ENCODE measurements around the gene GSTO1.
"Not testable (repeated sequence)": the region's sequence is repeated elsewhere in the genome, so short reads cannot be mapped to it uniquely, and the experiment has no call there.

Gene GSTO1

GRCh38 chr10:104254493-104255310, at the start of gene GSTO1:
TSS of gene GSTO1 (plus strand) at chr10:104254892. CDS start at chr10:104254929, 37 bp downstream.
- FAIRE-seq: no peak

DNA sequence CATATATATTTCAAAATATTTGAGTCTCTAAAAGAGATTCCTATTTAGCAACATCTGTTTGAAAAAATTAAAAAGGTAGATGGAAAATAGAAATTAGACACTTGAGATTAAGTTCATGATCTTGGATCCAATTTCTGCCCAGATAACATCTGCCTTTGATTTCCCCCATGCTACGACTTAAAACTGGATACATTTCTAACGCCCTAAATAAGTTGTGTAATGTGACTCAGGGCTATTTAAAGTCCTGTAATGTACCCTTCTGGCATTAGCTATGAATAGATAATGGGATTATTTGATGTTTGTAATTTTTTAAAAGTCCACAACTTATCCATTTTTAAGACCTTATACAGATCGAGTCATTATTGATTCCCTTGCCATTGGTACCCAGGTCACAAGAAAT, 46.0 kb upstream of the GSTO1 start:
- no peak for FAIRE-seq

DNA sequence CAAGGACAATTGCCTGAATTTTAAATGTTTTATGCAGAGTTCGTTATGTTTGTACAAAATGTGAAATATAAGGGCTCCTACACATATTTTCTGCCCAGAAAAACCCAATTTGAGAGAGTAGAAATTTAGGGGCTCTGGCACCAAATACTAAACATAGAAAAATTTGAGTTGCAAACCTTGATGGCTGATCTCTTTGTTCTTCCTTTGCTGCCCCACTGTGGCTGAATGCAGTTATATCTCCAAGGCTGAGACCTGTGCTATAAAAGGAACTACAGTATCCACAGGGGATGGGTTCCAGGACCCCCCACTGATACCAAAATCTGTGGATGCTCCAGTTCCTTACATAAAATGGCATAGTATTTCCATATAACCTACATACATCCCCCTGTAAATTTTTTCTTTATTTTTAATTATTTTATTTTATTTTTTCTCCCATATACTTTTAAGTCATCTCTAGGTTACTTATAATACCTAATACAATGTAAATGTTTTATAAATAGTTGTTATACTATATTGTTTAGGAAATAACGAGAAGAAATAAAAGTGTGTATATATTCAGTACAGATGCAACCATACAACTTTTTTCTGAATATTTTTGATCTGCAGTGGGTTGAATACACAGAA, 45.0 kb upstream of the GSTO1 start:
- peak; percentile 92 for FAIRE-seq

DNA sequence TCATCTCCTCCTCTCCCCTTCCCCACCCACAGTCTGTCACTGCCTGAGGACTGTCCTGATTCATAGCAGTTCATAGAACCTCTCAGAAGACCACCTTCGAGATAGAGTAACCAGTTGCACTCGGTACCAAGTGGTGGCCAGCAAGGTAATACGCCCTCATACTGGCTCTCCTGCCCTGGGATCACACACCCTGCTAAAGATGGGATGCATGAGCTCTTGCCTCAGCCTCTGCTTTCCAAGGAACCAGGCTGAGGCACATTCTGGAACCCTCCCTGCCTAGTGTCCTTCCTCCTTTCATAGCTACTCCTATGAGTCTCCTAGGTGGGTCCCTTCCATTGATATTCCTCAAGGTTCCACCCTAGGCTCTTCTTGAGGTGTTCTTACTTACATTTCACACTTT, 38.1 kb upstream of the GSTO1 start:
- no peak for FAIRE-seq

GRCh38 chr10:104218751-104219150, 35.9 kb upstream of the GSTO1 start:
- FAIRE-seq: no peak

- FAIRE-seq: no peak
Observed at GRCh38 chr10:104220522-104220921, 34.2 kb upstream of the GSTO1 start.

DNA sequence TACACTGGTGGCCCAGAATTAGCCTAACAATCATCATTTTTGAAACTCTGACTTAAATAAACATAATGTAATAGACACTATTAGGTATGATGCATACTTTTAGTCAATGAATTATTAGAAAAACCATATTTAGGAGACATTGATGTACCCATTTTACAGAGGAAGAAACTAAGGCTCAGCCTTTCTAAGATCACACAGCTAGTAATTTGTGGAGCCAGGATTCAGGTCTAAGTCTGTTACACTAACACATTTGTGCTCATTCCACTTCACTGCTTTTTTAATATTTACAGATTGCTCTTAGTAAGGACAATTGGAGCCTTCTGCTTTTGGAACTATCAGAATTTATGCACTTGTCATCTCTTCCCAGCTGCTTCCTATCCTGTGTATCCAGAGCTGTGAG, 31.4 kb upstream of the GSTO1 start:
- FAIRE-seq: peak; percentile 9

GRCh38 chr10:104230490-104230889, 24.2 kb upstream of the GSTO1 start:
- no peak for FAIRE-seq

DNA sequence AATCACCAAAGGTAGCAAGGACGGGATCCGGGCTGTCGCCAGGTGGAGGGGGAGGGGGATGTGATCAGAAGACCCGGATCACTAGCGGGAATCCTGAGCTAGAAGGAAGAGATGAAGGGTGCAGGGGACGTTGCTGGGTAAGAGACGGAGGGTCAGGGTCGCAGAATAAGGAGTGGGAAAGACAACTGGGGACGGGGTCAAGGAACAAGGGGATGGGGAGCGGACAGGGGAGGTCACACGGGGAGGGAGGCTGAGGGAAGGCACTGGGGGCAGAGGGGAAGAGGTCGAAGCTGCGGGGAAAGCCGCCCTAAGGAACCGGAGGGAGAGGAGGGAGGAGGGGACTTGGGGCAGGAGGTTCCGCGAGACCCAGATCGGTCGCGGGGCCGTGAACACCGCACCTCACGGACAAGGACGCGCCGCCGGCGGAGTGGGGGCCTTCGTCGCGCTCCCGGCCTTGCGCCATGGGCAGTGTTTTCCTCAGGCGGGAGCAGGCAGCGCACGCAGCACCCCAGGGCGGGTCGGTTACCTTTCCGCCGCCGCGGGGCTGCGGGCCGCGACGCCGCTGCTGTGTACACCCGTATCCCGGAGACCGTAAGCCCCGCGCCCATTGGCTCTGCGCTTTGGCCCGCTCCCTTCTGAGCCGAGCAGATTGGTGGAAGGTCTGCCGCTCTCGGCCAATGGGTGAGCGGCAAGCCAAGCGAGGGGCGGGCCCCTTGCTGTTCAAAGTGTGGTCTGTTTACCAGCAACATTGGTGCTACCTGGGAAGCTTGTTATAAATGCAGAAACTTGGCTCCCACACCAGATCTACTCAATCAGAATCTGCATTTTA, 22.7 kb upstream of the GSTO1 start, which contains the start of gene CFAP43:
CFAP43 (minus strand) TSS at position 581 of the 829 bp plus-strand sequence; CDS start at position 463, 118 bp downstream.
- FAIRE-seq: peak; percentile 98

GRCh38 chr10:104232613-104233102, 22.0 kb upstream of the GSTO1 start:
- no peak for FAIRE-seq

- no peak for FAIRE-seq
Observed at GRCh38 chr10:104233817-104234216, 20.9 kb upstream of the GSTO1 start.

DNA sequence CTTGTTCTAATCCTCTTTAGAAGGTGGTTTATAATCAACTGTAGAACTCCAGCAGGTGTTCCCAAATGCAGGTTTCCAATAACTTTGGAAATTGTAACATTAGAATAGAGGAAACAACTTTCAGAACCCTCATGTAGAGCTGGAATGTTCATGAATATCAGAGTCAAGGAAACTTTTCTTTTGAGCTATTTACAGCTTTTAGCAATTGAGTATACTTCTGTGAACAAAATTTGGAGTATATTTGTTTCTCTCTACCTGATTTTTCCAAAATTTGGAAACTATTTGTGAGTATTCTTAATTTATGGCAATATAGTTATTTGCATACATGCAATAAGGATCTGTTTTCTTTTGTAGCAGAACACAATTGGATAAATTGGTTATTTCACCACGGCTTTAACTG, 19.8 kb upstream of the GSTO1 start:
- FAIRE-seq: no peak

- no peak for FAIRE-seq
Observed at GRCh38 chr10:104235801-104236200, 18.9 kb upstream of the GSTO1 start.

GRCh38 chr10:104240078-104240477, 14.6 kb upstream of the GSTO1 start:
- no peak for FAIRE-seq

- no peak for FAIRE-seq
Observed at GRCh38 chr10:104242545-104242944, 12.1 kb upstream of the GSTO1 start.

- FAIRE-seq: not testable (repeated sequence)
Observed at GRCh38 chr10:104243009-104243408, 11.7 kb upstream of the GSTO1 start.

GRCh38 chr10:104243512-104243911, 11.2 kb upstream of the GSTO1 start:
- no peak for FAIRE-seq

DNA sequence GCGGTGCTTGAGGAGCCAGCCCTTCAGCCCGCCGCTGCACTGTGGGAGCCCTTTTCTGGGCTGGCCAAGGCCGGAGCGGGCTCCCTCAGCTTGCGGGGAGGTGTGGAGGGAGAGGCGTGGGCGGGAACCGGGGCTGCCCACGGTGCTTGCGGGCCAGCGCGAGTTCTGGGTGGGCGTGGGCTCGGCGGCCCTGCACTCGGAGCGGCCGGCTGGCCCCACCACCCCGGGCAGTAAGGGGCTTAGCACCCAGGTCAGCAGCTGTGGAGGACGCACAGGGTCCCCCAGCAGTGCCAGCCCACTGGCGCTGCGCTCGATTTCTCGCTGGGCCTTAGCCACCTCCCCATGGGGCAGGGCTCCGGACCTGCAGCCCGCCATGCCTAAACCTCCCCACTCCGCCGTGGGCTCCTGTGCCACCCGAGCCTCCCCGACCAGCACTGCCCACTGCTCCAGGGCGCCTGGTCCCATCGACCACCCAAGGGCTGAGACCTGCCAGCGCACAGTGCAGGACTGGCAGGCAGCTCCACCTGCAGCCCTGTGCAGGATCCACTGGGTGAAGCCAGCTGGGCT, 9.5 kb upstream of the GSTO1 start:
- FAIRE-seq: no peak

DNA sequence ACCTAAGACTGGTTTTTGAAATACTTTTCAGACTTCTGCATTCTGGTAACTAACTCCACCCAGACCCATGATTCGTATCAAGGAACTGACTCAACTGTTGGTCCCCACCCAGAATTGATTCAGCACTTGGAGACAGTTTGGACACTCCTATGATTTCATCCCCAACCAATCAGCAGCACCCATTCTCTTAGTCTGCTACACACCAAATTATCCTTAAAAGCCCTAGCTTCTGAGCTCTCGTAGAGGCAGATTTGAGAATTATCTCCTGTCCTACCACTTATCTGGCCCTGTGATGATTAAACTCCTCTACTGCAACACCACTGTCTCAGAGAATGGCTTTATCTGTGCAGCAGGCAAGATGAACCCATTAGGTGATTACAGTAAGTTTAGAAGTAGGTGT, 7.7 kb upstream of the GSTO1 start:
- FAIRE-seq: no peak

DNA sequence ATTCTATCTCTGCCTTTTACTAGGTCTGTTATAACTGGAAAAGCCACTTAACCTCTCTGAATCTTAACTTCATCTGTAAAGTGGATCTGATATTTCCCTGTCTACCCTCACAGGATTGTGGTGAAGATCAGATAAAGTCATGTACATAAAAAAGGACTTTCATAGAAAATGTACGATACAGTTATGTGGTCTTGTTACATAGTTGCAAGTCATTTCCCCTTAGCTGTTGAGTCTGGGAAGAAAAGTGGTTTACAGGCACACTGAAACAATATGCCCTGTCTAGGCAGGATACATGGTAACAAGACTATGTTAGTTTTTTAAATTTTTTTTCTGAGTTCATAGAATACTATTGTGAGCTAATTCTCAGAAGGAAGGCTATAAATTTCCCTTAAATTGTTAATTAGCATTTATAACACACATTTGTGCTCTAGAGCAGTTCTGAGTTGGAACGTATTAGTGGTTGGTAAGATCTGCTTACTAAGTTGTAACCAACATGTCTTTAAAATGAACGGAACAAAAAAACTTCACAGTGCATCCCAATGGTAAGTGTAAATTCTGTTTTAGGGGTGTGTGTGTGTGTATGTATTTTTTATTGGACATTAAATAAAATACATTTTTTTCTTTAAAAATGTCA, 7.1 kb upstream of the GSTO1 start:
- FAIRE-seq: no peak

- FAIRE-seq: not testable (repeated sequence)
Observed at GRCh38 chr10:104248931-104249330, 5.8 kb upstream of the GSTO1 start.

GRCh38 chr10:104250371-104250770, 4.3 kb upstream of the GSTO1 start:
- FAIRE-seq: no peak
